ENCODE results near the gene SARS2.

SARS2 gene

GRCh38 chr19:38917921-38918491, 12.6 kb downstream of the SARS2 start:
- no peak for DNase-seq (ENCODE audit: low read depth)

- DNase-seq (ENCODE audit: low read depth), result no peak
These were observed 13.0 kb downstream of the SARS2 start for GRCh38 chr19:38917516-38917915.

- DNase-seq (ENCODE audit: low read depth), result no peak
These were observed 14.9 kb downstream of the SARS2 start for GRCh38 chr19:38915329-38916321.

GRCh38 chr19:38913958-38914357, 16.6 kb downstream of the SARS2 start:
- DNase-seq (ENCODE audit: low read depth), result no peak

GRCh38 chr19:38912600-38913514, 17.7 kb downstream of the SARS2 start:
- no peak for DNase-seq (ENCODE audit: low read depth)

- DNase-seq (ENCODE audit: low read depth), result no peak
These were observed 19.1 kb downstream of the SARS2 start for GRCh38 chr19:38911388-38912001.

- DNase-seq (ENCODE audit: low read depth), result no peak
These were observed 20.1 kb downstream of the SARS2 start for GRCh38 chr19:38910488-38910887.

- no peak for DNase-seq (ENCODE audit: low read depth)
These were observed 21.7 kb downstream of the SARS2 start for GRCh38 chr19:38908911-38909310.

GRCh38 chr19:38907670-38908069, 22.9 kb downstream of the SARS2 start:
- no peak for DNase-seq (ENCODE audit: low read depth)

GRCh38 chr19:38907227-38907626, 23.3 kb downstream of the SARS2 start:
- no peak for DNase-seq (ENCODE audit: low read depth)

GRCh38 chr19:38905620-38906019, 24.9 kb downstream of the SARS2 start:
- no peak for DNase-seq (ENCODE audit: low read depth)

GRCh38 chr19:38904581-38905539, 25.7 kb downstream of the SARS2 start:
- no peak for DNase-seq (ENCODE audit: low read depth)

GRCh38 chr19:38901683-38902082, 28.9 kb downstream of the SARS2 start:
- DNase-seq (ENCODE audit: low read depth), result no peak

GRCh38 chr19:38900743-38901190, 29.8 kb downstream of the SARS2 start:
- no peak for DNase-seq (ENCODE audit: low read depth)

- no peak for DNase-seq (ENCODE audit: low read depth)
These were observed 30.3 kb downstream of the SARS2 start for GRCh38 chr19:38900202-38900629.

- DNase-seq (ENCODE audit: low read depth), result peak; percentile 98
These were observed 30.9 kb downstream of the SARS2 start, which contains the start of the genes NFKBIB and SIRT2 for GRCh38 chr19:38899447-38900201. TSS of gene NFKBIB (plus strand) at chr19:38899969. CDS start at chr19:38900033, 64 bp downstream. TSS of gene SIRT2 (minus strand) at chr19:38899618. CDS start at chr19:38899521, 97 bp downstream.

GRCh38 chr19:38898788-38899446, 31.6 kb downstream of the SARS2 start:
- no peak for DNase-seq (ENCODE audit: low read depth)

- DNase-seq (ENCODE audit: low read depth), result no peak
These were observed 35.6 kb downstream of the SARS2 start for GRCh38 chr19:38894968-38895367.

- no peak for DNase-seq (ENCODE audit: low read depth)
These were observed 37.2 kb downstream of the SARS2 start for GRCh38 chr19:38893341-38893771.
